ENCODE measurements around the gene METTL25.

DNA sequence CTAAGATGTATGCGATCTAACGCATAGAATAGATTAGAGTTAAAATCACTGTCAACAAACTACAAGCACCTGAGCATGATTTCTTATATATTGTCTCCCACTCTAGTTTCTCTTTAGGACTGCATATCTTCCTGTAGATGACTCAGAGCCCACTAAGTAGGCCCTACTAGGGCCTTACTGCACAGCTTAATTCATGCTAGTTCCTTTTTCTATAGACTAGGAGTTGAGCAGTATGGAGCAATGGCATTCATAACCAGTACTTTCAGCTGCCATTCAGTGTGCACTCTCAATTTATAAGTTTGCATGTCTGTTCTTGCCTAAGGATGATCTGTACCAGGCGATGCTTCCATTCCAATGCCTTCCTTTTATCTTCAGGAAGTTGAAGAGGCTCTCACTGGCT, 103.5 kb downstream of the METTL25 start:
- no peak for TF ChIP-seq CTCF (IDR thresholded peaks at IDR 0.05)
- TF ChIP-seq, protein P1, sequence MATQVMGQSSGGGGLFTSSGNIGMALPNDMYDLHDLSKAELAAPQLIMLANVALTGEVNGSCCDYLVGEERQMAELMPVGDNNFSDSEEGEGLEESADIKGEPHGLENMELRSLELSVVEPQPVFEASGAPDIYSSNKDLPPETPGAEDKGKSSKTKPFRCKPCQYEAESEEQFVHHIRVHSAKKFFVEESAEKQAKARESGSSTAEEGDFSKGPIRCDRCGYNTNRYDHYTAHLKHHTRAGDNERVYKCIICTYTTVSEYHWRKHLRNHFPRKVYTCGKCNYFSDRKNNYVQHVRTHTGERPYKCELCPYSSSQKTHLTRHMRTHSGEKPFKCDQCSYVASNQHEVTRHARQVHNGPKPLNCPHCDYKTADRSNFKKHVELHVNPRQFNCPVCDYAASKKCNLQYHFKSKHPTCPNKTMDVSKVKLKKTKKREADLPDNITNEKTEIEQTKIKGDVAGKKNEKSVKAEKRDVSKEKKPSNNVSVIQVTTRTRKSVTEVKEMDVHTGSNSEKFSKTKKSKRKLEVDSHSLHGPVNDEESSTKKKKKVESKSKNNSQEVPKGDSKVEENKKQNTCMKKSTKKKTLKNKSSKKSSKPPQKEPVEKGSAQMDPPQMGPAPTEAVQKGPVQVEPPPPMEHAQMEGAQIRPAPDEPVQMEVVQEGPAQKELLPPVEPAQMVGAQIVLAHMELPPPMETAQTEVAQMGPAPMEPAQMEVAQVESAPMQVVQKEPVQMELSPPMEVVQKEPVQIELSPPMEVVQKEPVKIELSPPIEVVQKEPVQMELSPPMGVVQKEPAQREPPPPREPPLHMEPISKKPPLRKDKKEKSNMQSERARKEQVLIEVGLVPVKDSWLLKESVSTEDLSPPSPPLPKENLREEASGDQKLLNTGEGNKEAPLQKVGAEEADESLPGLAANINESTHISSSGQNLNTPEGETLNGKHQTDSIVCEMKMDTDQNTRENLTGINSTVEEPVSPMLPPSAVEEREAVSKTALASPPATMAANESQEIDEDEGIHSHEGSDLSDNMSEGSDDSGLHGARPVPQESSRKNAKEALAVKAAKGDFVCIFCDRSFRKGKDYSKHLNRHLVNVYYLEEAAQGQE (IDR thresholded peaks at IDR 0.05; ENCODE audit: insufficient read depth in 1 of 2, low read depth in 2 of 2, low read length in 1 of 2) = no peak
